HG03439 (cell line): ENCODE data around the gene MYADML2.

Source experiments
- ATAC-seq: cut with Tn5 transposase; IDR thresholded peaks from one replicate; pipeline ENCODE4 v1.9.1; 2021; ENCODE audit warnings: mild to moderate bottlenecking, moderate library complexity; ENCODE audit not compliant: unreplicated experiment

Gene MYADML2

GRCh38 chr17:81912441-81913309 is 34.4 kb downstream of the MYADML2 start:
- ATAC-seq: no peak

GRCh38 chr17:81911969-81912368 is 35.1 kb downstream of the MYADML2 start:
- ATAC-seq: no peak

- peak; percentile 49 for ATAC-seq
Observed at GRCh38 chr17:81911277-81911961, 35.6 kb downstream of the MYADML2 start, which contains the start of gene PCYT2. PCYT2 (minus strand) TSS chr17:81911399; CDS start chr17:81911355, 44 bp downstream.

- ATAC-seq: peak; percentile 32
Observed at GRCh38 chr17:81910840-81911276, 36.2 kb downstream of the MYADML2 start.

DNA sequence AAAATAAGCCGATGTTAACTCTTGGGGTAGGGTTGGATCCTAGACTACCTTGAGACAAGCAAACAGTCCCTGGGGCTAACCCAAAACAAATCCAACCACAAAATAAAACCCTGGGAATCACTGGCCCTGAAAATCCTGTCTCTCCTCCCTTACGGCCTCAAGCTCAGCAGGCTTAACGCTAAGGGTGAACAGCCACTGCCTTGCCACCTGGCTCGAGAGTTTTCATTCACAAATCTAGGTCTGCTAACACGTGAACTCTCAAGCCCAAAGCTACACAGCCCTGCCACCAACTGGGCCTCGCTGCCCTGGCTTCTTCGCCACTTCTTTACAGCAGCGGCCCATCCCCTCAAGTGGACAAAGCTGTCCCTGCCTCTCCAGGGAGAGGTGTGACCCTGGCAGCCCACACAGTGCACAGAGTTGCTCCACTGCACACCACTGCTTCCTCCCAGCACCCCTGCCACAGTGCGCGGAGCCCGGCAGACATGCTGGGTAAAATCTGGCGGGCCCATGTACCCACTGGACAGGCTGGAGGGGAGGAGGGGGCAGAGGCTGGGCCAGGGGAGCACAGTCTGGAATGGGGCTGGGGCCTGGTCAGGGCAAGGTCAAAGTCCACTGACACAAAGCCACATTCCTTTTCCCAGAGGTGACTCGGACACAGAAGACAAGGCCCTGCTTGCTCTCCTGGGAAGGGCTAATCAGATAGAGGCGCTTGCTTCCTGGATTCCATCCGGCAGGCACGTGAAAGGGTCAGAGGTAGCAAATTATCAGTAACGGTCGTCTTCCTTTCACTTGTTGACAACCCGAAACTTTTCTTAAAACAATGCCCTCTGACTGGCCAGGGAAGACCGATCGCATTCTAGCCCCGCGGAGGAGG is 36.8 kb downstream of the MYADML2 start:
- ATAC-seq: no peak

DNA sequence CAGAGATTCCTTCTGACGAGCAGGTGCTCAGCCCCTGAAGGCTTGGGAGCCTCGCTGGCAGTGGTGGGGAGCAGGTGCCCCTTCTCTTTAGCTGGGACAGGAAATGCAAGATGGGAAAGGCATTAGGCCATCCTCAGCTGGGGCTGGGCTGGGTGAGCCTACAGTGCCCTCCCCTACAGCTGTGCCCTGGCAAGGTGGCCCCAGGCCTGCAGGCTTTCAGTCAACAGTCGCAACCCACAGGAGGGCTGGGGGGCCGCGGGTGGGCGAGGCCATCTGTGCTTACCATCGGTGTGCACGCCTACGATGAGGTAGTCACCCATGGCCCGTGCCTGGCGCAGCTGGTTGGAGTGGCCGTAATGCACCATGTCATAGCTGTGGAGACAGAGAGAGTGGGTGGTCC is 37.8 kb downstream of the MYADML2 start:
- no peak for ATAC-seq

DNA sequence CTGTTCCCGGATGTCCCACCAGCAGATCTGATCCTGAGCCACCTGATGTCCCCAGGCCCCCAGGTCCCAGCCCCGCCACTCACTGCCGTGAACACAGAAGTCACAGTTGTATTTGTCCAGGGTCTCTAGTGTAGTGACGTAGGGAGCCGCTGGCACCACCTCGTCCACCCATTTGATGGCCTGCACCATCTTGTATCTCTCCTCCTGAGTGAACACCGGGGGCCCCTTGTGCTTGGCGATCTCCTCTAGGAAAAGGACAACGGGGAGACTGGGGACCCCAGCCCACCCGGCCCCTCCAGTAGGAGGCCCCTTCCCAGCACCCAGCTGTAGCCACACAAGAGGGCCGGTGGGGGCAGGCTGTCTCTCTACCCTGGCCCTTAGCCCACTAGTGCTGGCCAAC is 38.2 kb downstream of the MYADML2 start:
- no peak for ATAC-seq

- no peak for ATAC-seq
Observed at GRCh38 chr17:81907219-81908145, 39.6 kb downstream of the MYADML2 start.

DNA sequence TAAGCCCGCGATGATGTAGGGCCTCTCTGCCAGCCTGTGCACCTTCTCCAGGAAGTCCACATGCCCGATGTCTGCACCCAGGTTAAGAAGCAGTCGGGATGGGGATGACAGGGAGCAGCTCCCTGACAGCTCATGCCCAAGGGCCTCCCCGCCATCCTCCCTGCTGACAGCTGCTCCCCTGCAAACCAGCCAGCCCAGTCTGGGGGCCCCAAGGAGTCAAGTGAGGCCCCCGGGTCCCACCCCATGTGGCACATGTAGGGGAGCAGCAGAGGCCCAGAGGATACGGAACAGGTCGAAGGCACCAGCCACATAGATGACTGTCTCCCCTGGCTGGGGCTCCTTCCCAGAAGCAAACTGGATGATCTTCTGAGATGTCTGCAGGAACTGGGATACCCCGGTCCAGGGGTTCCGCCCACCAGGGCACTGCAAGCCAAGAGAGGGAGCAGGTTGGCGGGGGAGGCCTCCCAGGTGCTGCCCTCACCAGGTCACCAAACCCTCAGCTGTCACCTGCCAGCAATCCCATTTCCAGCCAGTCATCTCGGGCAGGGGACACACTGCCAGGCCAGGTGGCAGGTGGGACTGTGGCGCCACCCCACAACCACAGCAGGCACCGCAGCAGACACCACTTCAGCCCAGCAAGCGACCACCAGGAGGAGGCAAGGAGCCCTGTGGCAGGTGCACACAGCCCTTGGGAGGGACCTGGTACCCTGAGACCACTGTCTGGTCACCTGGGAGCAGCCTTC is 40.4 kb downstream of the MYADML2 start:
- no peak for ATAC-seq

DNA sequence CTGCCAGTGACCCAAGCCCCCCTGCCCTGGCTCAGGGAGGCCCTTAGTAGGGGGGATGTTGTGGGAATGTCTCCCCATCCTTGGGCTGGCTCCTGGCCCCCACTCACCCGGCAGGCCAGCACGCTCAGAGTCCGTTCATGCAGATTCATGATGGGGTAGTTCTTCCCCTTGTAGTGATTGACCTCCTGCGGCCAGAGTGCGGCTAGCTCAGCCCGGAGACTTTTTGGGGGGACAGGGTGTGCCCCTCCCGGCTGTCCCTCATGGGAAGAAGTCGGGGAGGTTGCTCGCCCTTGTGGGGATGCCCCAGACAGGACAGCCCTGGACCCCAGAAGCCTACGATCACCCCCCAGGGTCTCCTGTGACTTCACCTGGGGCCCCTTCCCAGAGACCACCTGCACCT is 41.0 kb downstream of the MYADML2 start:
- no peak for ATAC-seq

- ATAC-seq: no peak
Observed at GRCh38 chr17:81905424-81905875, 41.6 kb downstream of the MYADML2 start.

DNA sequence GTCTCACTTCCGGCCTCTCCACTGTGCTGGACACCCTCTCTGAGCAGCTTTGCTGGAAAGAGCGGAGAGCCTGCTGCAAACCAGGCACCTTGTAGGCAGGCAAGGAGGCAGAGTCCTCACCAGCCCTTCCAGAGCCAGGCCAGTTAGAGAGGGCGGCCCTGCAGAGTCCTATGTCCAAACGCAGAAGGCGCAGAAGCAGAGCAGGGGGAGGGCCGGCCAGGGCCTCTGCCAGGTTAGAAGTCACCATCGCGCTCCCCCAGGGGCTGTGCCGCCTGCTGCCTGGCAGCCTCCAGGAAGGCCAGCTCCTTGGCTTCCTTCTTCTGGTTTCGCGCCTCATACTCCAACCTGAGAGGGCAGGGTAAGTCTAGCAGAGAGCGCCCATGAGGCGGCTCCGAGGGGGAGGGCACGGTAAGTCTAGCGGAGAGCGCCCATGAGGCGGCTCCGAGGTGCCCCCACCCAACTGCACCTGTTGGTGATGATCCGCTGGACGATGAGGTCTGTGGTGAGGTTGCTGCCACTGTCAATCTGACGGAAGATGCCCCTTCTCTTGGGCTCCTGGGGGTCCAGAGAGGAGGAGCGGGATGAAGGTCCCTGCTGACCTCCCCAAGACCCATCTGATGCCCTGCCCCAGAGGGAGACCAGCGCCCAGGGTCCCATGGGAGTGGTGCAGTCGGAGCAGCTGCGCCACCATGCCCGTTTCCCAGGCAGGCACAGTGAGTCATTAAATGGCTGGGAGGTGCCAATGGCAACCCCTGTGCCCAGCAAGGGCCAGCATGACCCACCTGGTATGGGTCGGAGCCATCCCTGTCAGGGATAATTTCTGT is 42.2 kb downstream of the MYADML2 start:
- ATAC-seq: no peak

DNA sequence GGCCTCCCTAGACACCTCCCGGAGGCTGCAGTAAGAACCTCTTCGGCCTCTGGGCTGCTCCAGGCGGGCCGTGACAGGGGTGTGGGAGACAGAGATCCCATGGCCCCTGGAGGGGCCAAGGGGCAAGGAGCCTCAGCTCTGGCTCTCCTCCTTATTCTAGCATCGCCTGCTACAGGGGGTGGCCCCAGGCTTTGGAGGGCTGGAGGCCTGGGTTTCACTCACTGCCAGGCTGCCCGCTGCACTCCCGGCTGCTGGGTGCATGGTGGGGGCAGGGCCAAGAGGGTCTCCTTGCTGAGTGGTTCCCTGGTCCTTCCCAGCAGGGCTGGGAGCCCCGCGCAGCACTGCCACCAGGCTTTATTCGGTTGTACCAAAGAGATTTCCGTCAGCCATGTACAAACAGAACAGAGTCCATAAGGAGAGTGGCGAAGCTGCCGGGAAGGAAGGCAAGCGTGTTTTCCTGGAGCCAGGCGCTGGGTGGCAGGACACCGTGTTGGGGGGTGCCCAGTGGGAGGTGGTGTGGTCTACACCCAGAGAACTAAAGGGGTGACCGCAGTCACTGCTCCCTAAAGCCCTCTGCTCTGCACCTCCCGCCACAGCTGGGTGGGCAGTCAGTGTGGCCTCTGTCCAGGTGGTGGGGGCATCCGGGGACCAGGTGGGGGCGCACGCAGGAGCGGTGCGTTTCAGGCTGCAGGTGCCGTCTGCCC is 43.0 kb downstream of the MYADML2 start:
- no peak for ATAC-seq

DNA sequence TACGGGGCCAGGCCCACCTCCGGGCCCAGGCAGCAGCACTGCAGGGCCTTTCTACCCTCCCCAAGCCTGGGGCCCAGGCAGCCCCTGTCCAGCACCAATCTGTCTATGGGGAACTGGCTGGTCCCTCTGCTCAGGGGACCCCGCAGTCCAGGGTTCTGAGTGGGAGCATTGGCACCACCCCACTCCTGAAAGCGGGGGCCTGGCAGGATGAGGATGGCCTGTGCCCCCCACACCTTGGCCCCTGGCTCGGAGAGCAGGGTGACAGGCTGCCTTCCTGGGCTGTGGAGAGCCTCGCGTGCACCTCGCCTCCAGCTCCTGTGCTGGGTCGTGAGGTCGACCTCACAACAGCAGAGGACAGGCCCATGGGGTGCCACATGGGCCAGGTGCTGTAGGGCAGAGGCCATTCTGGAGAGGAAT is 43.6 kb downstream of the MYADML2 start:
- ATAC-seq: no peak

DNA sequence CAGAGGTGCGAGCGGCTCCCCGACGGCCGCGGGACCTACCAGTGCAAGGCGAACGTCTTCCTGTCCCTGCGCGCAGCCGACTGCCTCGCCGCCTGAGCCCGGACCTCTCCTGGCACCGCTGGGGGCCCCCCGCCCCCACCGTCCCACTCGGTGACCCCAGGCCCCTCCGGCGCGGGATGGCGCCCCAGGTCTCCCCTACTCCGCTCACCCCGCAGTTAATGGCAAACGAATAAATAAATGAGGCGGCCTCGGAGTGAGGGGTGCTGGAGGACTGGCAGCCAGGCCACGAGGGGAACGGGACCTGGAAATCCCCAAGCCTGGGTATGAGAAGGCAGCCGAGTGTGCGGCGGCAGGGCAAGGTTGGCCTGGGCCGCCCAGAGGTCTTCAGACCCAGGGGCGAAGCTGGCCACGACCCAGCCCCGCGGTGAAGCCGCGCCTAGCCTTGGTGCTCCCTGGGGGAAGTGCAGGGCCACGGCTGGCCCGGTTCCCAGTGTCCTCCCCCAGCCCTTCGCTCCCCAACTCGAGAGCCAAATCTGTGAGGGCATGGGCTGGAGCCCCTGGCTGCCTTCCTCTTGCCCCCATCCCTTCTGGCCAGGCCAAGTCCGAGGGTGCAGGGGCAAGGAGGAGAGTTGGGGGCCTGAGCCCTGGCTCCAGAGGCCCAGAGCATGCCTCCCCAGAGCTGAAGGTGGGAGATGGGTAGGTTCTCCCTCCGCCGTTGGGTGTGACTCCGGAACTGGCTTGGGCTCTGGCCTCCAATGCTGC is 44.2 kb downstream of the MYADML2 start:
- no peak for ATAC-seq

GRCh38 chr17:81902023-81902652 is 44.9 kb downstream of the MYADML2 start, which contains the start of gene NPB:
NPB (plus strand) TSS chr17:81902238; CDS start chr17:81902278, 40 bp downstream.
- no peak for ATAC-seq
